ENCODE measurements around the gene RBCK1. TPM values are rescaled to one million over a fixed set of nuclear protein-coding genes. Genes with fewer than 3 reads are reported as not detected.

Gene RBCK1
- total and polyA plus RNA-seq, 9 of the 15 experiments (the other 6 are each of a cell fraction or from before 2014, with no cell fraction given) = 5.9 to 59.3 (median 26.5) TPM

DNA sequence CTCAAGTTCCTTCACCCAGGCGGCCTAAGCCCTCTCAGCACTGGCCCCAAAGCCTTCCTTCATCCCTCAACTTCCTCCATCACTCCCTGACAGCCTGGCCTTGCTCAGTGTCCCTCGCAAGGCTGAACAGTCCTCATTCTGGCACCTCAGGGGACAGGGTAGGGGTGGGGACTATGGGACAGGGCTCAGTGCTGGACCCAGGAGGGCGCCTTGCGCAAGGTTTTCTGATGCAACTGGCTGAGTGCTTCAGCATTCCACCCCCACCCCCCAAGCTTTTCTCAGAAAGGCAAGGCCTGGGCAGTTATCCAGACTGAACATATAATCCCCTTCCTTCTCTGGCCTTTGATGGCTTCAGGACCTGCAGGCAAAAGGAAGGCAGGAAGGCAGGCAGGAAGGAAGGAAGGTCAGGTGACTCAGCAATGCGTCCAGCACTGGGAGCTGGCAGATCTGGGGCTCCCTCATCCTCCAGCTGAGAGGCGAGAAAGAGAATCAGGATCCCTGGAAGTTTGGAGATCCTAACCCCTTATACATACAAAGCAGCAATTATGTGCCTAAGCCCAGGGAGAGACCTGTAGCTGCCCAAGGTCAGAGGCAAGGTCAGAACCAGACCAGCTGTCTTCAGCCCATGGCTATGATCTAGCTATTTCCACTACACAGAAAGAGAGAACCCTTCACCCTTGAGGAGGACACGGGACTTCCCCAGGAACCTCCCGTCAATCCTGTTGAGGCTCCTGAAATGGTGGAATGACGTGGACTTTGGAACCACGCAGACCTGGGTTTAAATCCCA lies 36.1 kb upstream of the RBCK1 start (continued):
- TF ChIP-seq, protein P1, sequence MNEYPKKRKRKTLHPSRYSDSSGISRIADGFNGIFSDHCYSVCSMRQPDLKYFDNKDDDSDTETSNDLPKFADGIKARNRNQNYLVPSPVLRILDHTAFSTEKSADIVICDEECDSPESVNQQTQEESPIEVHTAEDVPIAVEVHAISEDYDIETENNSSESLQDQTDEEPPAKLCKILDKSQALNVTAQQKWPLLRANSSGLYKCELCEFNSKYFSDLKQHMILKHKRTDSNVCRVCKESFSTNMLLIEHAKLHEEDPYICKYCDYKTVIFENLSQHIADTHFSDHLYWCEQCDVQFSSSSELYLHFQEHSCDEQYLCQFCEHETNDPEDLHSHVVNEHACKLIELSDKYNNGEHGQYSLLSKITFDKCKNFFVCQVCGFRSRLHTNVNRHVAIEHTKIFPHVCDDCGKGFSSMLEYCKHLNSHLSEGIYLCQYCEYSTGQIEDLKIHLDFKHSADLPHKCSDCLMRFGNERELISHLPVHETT (CRISPR knock-in tag; conservative IDR thresholded peaks at IDR 0.05 in 1 of 2, IDR thresholded peaks at IDR 0.05 in 1 of 2) = peak in 1 of 2 experiments; percentile 46; a peak in 1 of 4 replicates
- TF ChIP-seq, protein P2, sequence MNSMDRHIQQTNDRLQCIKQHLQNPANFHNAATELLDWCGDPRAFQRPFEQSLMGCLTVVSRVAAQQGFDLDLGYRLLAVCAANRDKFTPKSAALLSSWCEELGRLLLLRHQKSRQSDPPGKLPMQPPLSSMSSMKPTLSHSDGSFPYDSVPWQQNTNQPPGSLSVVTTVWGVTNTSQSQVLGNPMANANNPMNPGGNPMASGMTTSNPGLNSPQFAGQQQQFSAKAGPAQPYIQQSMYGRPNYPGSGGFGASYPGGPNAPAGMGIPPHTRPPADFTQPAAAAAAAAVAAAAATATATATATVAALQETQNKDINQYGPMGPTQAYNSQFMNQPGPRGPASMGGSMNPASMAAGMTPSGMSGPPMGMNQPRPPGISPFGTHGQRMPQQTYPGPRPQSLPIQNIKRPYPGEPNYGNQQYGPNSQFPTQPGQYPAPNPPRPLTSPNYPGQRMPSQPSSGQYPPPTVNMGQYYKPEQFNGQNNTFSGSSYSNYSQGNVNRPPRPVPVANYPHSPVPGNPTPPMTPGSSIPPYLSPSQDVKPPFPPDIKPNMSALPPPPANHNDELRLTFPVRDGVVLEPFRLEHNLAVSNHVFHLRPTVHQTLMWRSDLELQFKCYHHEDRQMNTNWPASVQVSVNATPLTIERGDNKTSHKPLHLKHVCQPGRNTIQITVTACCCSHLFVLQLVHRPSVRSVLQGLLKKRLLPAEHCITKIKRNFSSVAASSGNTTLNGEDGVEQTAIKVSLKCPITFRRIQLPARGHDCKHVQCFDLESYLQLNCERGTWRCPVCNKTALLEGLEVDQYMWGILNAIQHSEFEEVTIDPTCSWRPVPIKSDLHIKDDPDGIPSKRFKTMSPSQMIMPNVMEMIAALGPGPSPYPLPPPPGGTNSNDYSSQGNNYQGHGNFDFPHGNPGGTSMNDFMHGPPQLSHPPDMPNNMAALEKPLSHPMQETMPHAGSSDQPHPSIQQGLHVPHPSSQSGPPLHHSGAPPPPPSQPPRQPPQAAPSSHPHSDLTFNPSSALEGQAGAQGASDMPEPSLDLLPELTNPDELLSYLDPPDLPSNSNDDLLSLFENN (IDR thresholded peaks at IDR 0.05; ENCODE audit: low read depth in 2 of 2, low read length in 2 of 2) = 0 out of 4 replicates have a peak, but pooled peaks of 1 of the 2 experiments have one; percentile 26
- TF ChIP-seq TAL1 (IDR thresholded peaks at IDR 0.05) (peak; percentile 62), RNF2 (IDR thresholded peaks at IDR 0.05) (peak; percentile 98), MAFK (IDR thresholded peaks at IDR 0.05; ENCODE audit: low read length) (peak; percentile 63), TCF3 (CRISPR knock-in tag; IDR thresholded peaks at IDR 0.05) (peak; percentile 88), CHD1 (IDR thresholded peaks at IDR 0.05; ENCODE audit: low read length) (peak; percentile 17), TSC22D4 (tag; IDR thresholded peaks at IDR 0.05) (no peak), CC2D1A (IDR thresholded peaks at IDR 0.05) (peak; percentile 81; the same call in 1 of the 2 replicates), STAT5A (IDR thresholded peaks at IDR 0.05; ENCODE audit: borderline replicate concordance, low read length) (peak; percentile 95), JUNB (CRISPR knock-in tag; conservative IDR thresholded peaks at IDR 0.05) (no peak), ZNF561 (CRISPR knock-in tag; conservative IDR thresholded peaks at IDR 0.05) (no peak), TEAD1 (CRISPR knock-in tag; IDR thresholded peaks at IDR 0.05) (peak; percentile 53 to 82; a peak in 3 of 4 replicates), CBFA2T2 (conservative IDR thresholded peaks at IDR 0.05) (peak; percentile 56), ESRRA (IDR thresholded peaks at IDR 0.05; ENCODE audit: borderline replicate concordance, low read depth) (peak; percentile 95)
- TF ChIP-seq, protein P3, sequence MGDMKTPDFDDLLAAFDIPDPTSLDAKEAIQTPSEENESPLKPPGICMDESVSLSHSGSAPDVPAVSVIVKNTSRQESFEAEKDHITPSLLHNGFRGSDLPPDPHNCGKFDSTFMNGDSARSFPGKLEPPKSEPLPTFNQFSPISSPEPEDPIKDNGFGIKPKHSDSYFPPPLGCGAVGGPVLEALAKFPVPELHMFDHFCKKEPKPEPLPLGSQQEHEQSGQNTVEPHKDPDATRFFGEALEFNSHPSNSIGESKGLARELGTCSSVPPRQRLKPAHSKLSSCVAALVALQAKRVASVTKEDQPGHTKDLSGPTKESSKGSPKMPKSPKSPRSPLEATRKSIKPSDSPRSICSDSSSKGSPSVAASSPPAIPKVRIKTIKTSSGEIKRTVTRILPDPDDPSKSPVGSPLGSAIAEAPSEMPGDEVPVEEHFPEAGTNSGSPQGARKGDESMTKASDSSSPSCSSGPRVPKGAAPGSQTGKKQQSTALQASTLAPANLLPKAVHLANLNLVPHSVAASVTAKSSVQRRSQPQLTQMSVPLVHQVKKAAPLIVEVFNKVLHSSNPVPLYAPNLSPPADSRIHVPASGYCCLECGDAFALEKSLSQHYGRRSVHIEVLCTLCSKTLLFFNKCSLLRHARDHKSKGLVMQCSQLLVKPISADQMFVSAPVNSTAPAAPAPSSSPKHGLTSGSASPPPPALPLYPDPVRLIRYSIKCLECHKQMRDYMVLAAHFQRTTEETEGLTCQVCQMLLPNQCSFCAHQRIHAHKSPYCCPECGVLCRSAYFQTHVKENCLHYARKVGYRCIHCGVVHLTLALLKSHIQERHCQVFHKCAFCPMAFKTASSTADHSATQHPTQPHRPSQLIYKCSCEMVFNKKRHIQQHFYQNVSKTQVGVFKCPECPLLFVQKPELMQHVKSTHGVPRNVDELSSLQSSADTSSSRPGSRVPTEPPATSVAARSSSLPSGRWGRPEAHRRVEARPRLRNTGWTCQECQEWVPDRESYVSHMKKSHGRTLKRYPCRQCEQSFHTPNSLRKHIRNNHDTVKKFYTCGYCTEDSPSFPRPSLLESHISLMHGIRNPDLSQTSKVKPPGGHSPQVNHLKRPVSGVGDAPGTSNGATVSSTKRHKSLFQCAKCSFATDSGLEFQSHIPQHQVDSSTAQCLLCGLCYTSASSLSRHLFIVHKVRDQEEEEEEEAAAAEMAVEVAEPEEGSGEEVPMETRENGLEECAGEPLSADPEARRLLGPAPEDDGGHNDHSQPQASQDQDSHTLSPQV (IDR thresholded peaks at IDR 0.05) = peak; percentile 96
- TF ChIP-seq, protein P4, sequence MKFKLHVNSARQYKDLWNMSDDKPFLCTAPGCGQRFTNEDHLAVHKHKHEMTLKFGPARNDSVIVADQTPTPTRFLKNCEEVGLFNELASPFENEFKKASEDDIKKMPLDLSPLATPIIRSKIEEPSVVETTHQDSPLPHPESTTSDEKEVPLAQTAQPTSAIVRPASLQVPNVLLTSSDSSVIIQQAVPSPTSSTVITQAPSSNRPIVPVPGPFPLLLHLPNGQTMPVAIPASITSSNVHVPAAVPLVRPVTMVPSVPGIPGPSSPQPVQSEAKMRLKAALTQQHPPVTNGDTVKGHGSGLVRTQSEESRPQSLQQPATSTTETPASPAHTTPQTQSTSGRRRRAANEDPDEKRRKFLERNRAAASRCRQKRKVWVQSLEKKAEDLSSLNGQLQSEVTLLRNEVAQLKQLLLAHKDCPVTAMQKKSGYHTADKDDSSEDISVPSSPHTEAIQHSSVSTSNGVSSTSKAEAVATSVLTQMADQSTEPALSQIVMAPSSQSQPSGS (CRISPR knock-in tag; IDR thresholded peaks at IDR 0.05) = no peak
